HT1080 (cell line): Measurements from ENCODE around the gene KRTAP15-1. TPM values are rescaled to one million over a fixed set of nuclear protein-coding genes. Genes with fewer than 3 reads are reported as not detected.

Source experiments
- DNase-seq: peaks from one replicate; pipeline ENCODE4 v3.0.0-alpha.2; 2015; ENCODE audit warnings: low read depth
- total RNA-seq: library from RNA; depleted of rRNA; stranded (reverse); fragments of >200 nt; shearing (Covaris generic); gene quantifications from 2 replicates; pipeline ENCODE4 v1.2.3, GENCODE V29; 2014; rRNA removed

KRTAP15-1 gene
- total RNA-seq, 1 experiment from 2014 or later = not detected

DNA sequence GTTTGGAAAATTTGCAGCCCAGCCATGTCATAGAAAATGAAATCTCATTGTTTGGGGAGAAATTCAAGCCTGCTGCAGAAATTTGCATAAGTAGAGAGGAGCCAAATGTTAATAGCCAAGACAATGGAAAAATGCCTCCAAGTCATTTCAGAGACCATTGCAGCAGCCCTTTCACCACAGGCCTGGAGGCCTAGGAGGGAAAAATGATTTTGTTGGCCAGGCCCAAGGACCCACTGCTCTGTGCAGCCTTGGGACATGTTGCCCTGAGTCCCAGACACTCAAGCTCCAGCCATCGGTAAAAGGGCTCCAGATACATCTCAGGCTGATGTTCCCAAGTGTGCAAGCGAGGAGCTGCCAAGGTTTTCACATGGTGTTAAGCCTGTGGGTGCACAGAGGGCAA is 46.1 kb downstream of the KRTAP15-1 start:
- no peak for DNase-seq

DNA sequence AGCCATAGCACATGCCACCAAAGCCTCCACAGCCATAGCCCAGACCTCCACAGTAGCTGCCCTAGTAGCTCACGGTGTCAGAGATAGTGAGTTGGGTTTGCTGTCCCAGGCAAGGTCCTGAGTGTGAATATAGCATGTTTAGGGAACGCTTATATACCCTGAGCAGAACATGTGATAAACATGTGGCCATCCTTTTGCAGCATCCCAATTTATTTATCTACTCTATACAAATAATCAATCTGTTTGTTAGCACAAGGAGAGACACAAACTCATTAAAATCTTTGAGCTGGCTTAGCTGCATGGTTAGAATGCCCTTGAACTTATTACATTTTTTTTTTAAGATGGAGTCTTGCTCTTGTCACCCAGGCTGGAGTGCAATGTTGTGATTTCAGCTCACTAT is 47.3 kb downstream of the KRTAP15-1 start, which contains the start of gene KRTAP19-2:
Gene KRTAP19-2, minus strand, starts transcription at position 101 of the 400 bp plus-strand sequence. Its CDS starts 88 bp downstream, at position 13.
- no peak for DNase-seq

Other genes starting within 250 kb of the KRTAP15-1 start
- not detected in 2 replicates for gene CLDN8, start 224.2 kb upstream of the KRTAP15-1 start, total RNA-seq
- not detected in 2 replicates for gene KRTAP24-1, start 157.3 kb upstream of the KRTAP15-1 start, total RNA-seq
- not detected in 2 replicates for gene KRTAP25-1, start 150.8 kb upstream of the KRTAP15-1 start, total RNA-seq
- gene KRTAP26-1, start 120.0 kb upstream of the KRTAP15-1 start, total RNA-seq = not detected in 2 replicates
- not detected in 2 replicates for gene KRTAP27-1, start 102.6 kb upstream of the KRTAP15-1 start, total RNA-seq
- gene KRTAP23-1, start 91.7 kb upstream of the KRTAP15-1 start, total RNA-seq = not detected in 2 replicates
- not detected in 2 replicates for gene KRTAP13-2, start 68.0 kb upstream of the KRTAP15-1 start, total RNA-seq
- not detected in 2 replicates for gene KRTAP13-1, start 44.2 kb upstream of the KRTAP15-1 start, total RNA-seq
- gene KRTAP13-3, start 14.3 kb upstream of the KRTAP15-1 start, total RNA-seq = not detected in 2 replicates
- gene KRTAP13-4, start 10.1 kb upstream of the KRTAP15-1 start, total RNA-seq = not detected in 2 replicates
- gene KRTAP19-1, start 40.1 kb downstream of the KRTAP15-1 start, total RNA-seq = not detected in 2 replicates
- gene KRTAP19-2, start 47.2 kb downstream of the KRTAP15-1 start, total RNA-seq = not detected in 2 replicates
- gene KRTAP19-3, start 51.7 kb downstream of the KRTAP15-1 start, total RNA-seq = not detected in 2 replicates
- not detected in 2 replicates for gene KRTAP19-4, start 56.9 kb downstream of the KRTAP15-1 start, total RNA-seq
- gene KRTAP19-5, start 61.9 kb downstream of the KRTAP15-1 start, total RNA-seq = not detected in 2 replicates
- not detected in 2 replicates for gene KRTAP19-6, start 101.6 kb downstream of the KRTAP15-1 start, total RNA-seq
- not detected in 2 replicates for gene KRTAP19-7, start 121.0 kb downstream of the KRTAP15-1 start, total RNA-seq
- gene KRTAP22-2, start 150.1 kb downstream of the KRTAP15-1 start, total RNA-seq = not detected in 2 replicates
- not detected in 2 replicates for gene KRTAP6-3, start 152.2 kb downstream of the KRTAP15-1 start, total RNA-seq
- gene KRTAP6-2, start 158.6 kb downstream of the KRTAP15-1 start, total RNA-seq = not detected in 2 replicates
- not detected in 2 replicates for gene KRTAP22-1, start 160.8 kb downstream of the KRTAP15-1 start, total RNA-seq
- gene KRTAP6-1, start 173.7 kb downstream of the KRTAP15-1 start, total RNA-seq = not detected in 2 replicates
- gene KRTAP20-1, start 176.2 kb downstream of the KRTAP15-1 start, total RNA-seq = not detected in 2 replicates
- not detected in 2 replicates for gene KRTAP20-4, start 180.4 kb downstream of the KRTAP15-1 start, total RNA-seq
- not detected in 2 replicates for gene KRTAP20-2, start 194.9 kb downstream of the KRTAP15-1 start, total RNA-seq
- not detected in 2 replicates for gene KRTAP20-3, start 202.6 kb downstream of the KRTAP15-1 start, total RNA-seq